ENCODE results near the gene BHLHA15. TPM values are rescaled to one million over a fixed set of nuclear protein-coding genes. Genes with fewer than 3 reads are reported as not detected.

Gene BHLHA15
- 0.12 TPM for polyA plus RNA-seq (2013, experiment 1 of 2)
- polyA plus RNA-seq (2013, experiment 2 of 2), result 0.08 TPM

DNA sequence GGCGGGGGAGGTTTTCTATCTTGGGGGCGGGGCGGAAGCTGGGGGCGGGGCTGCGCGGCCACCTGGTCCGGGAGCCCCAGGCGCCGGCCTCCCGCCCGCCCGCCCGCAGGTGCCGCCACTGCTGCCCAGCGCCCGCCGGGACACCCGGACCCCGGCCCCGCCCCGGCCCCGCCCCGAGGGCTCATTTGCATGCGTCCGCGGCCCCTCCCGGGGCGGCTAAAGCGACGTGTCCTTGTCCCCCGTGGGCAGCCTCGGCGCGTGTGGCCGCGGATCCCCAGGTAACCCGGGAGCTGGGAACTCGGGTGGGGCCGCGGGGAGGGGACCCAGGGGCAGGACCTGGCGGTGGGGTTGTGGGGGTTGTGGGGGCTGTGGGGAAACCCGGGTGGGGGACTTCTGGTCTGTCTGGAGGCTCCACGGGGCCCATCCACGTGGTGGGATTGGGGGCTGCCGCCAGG is at the start of gene BHLHA15:
Gene BHLHA15 (plus strand): TSS at position 219 of the 455 bp plus-strand sequence. CDS start 871 bp downstream, outside the sequence.
- Histone ChIP-seq H4K8ac (ENCODE audit: low read length) (peak within 1 kb of the TSS; percentile 3), H3K27ac (ENCODE audit: low read length, poor library complexity, severe bottlenecking) (no peak within 1 kb of the TSS), H3K9ac (ENCODE audit: low read length) (no peak within 1 kb of the TSS), H3K36me3 (ENCODE audit: control insufficient read depth in 1 of 2, insufficient read depth in 2 of 2, low read depth in 1 of 2, low read length in 2 of 2) (peaks cover 13 to 35% of the 10 kb centered on the region in 2 experiments), H3K27me3 (ENCODE audit: control insufficient read depth in 1 of 2, insufficient read depth in 1 of 2, low read length in 2 of 2) (peaks cover 0 to 5% of the 10 kb centered on the region in 2 experiments), H2BK12ac (ENCODE audit: low read length in 2 of 2) (peak within 1 kb of the TSS in 1 of 2 experiments; percentile 48), H3K23ac (ENCODE audit: low read length in 2 of 2) (peak within 1 kb of the TSS in 1 of 2 experiments; percentile 54), H3K4me2 (ENCODE audit: low read length, poor library complexity, severe bottlenecking) (peak within 1 kb of the TSS; percentile 91), H3K4me3 (ENCODE audit: insufficient read depth in 1 of 2, low read depth in 1 of 2, low read length in 2 of 2) (peak within 1 kb of the TSS; percentile 47 to 55), H3K79me1 (replicated peaks; ENCODE audit: low read length, poor library complexity, severe bottlenecking) (no peaks in the 10 kb centered on the region), H3K4me1 (ENCODE audit: control insufficient read depth, insufficient read depth, low read depth, low read length) (peaks cover 16% of the 10 kb centered on the region), H3K4ac (ENCODE audit: low read depth in 1 of 2, low read length in 2 of 2) (peak within 1 kb of the TSS in 1 of 2 experiments; percentile 28), H2AFZ (ENCODE audit: low read depth, low read length) (peak within 1 kb of the TSS; percentile 68), H2AK5ac (ENCODE audit: low read length, severe bottlenecking) (peak within 1 kb of the TSS; percentile 70), H3K18ac (ENCODE audit: low read depth in 1 of 2, low read length in 2 of 2) (peak within 1 kb of the TSS in 1 of 2 experiments; percentile 42), H2BK120ac (ENCODE audit: low read depth, low read length) (no peak within 1 kb of the TSS), H4K91ac (ENCODE audit: low read length) (no peak within 1 kb of the TSS), H2BK5ac (ENCODE audit: low read depth, low read length, poor library complexity, severe bottlenecking) (no peak within 1 kb of the TSS), H3K14ac (ENCODE audit: low read length in 2 of 2) (peak within 1 kb of the TSS in 1 of 2 experiments; percentile 75), H2BK15ac (ENCODE audit: low read depth, poor library complexity, severe bottlenecking) (no peak within 1 kb of the TSS), H3K9me3 (ENCODE audit: control insufficient read depth, low read length) (no peaks in the 10 kb centered on the region)
- 16% methylated on average over 18 of the region's 45 CpGs for WGBS
- DNase-seq, result no peak

DNA sequence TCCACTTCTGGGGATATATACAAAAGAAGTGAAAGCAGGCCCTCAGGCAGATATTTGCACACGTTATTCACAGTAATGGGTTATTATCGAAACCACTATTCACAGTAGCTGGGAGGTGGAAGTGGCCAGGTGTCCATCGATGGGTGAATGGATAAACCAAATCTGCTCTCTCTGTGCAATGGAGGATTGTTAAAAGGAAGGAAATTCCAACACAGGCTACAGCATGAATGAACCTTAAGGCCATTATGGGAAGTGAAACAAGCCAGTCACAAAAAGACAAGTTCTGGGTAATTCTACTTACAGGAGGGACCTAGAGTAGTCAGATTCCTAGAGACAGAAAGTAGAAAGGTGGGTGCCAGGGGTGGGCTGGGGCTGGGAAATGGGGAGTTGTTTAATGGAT is 48.5 kb upstream of the BHLHA15 start:
- Histone ChIP-seq H3K36me3 (ENCODE audit: control insufficient read depth in 1 of 2, insufficient read depth in 2 of 2, low read depth in 1 of 2, low read length in 2 of 2) (peaks cover 6 to 7% of the 10 kb centered on the region in 2 experiments), H3K9ac (ENCODE audit: low read length) (no peak overlapping the region), H2AFZ (ENCODE audit: low read depth, low read length) (no peak overlapping the region), H4K91ac (ENCODE audit: low read length) (no peak overlapping the region), H3K27me3 (ENCODE audit: control insufficient read depth in 1 of 2, insufficient read depth in 1 of 2, low read length in 2 of 2) (no peaks in the 10 kb centered on the region), H2AK5ac (ENCODE audit: low read length, severe bottlenecking) (no peak overlapping the region), H3K4ac (ENCODE audit: low read depth in 1 of 2, low read length in 2 of 2) (no peak overlapping the region), H3K18ac (ENCODE audit: low read depth in 1 of 2, low read length in 2 of 2) (no peak overlapping the region), H3K9me3 (ENCODE audit: control insufficient read depth, low read length) (no peaks in the 10 kb centered on the region), H3K14ac (ENCODE audit: low read length in 2 of 2) (no peak overlapping the region), H3K27ac (ENCODE audit: low read length, poor library complexity, severe bottlenecking) (no peak overlapping the region), H3K4me1 (ENCODE audit: control insufficient read depth, insufficient read depth, low read depth, low read length) (peaks cover 6% of the 10 kb centered on the region), H3K79me1 (replicated peaks; ENCODE audit: low read length, poor library complexity, severe bottlenecking) (peaks cover 31% of the 10 kb centered on the region), H3K23ac (ENCODE audit: low read length in 2 of 2) (no peak overlapping the region), H3K4me2 (ENCODE audit: low read length, poor library complexity, severe bottlenecking) (no peak overlapping the region), H2BK120ac (ENCODE audit: low read depth, low read length) (no peak overlapping the region), H3K4me3 (ENCODE audit: insufficient read depth in 1 of 2, low read depth in 1 of 2, low read length in 2 of 2) (no peak overlapping the region), H2BK12ac (ENCODE audit: low read length in 2 of 2) (no peak overlapping the region), H2BK5ac (ENCODE audit: low read depth, low read length, poor library complexity, severe bottlenecking) (no peak overlapping the region), H4K8ac (ENCODE audit: low read length) (no peak overlapping the region), H2BK15ac (ENCODE audit: low read depth, poor library complexity, severe bottlenecking) (no peak overlapping the region)
- DNase-seq, result no peak
- 97% methylated on average over 3 of the region's 3 CpGs for WGBS

DNA sequence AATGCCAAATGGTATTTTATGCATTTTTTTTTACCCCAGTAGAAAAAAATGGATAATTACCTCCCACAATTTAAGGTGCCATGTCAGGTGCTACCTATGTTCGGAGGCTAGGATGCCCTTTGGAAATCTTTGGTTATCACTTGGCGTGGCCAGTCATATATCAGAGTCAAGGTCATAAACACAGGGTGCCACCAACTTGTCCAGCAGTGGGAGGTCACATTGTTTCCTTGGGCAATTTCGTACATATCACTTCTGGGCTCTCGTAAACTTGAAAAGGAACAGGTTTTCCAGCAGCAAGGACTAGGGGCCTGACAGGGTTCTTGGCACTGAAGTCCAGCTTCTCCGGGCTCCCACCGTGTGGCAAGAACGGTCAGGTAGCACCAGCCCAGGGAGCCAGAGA is 48.0 kb upstream of the BHLHA15 start:
- Histone ChIP-seq H4K8ac (ENCODE audit: low read length) (no peak overlapping the region), H2BK15ac (ENCODE audit: low read depth, poor library complexity, severe bottlenecking) (no peak overlapping the region), H3K9ac (ENCODE audit: low read length) (no peak overlapping the region), H3K4me3 (ENCODE audit: insufficient read depth in 1 of 2, low read depth in 1 of 2, low read length in 2 of 2) (no peak overlapping the region), H3K23ac (ENCODE audit: low read length in 2 of 2) (no peak overlapping the region), H3K14ac (ENCODE audit: low read length in 2 of 2) (no peak overlapping the region), H3K27me3 (ENCODE audit: control insufficient read depth in 1 of 2, insufficient read depth in 1 of 2, low read length in 2 of 2) (no peaks in the 10 kb centered on the region), H3K79me1 (replicated peaks; ENCODE audit: low read length, poor library complexity, severe bottlenecking) (peaks cover 30% of the 10 kb centered on the region), H3K4me2 (ENCODE audit: low read length, poor library complexity, severe bottlenecking) (no peak overlapping the region), H3K18ac (ENCODE audit: low read depth in 1 of 2, low read length in 2 of 2) (no peak overlapping the region), H2AK5ac (ENCODE audit: low read length, severe bottlenecking) (no peak overlapping the region), H2BK120ac (ENCODE audit: low read depth, low read length) (no peak overlapping the region), H3K9me3 (ENCODE audit: control insufficient read depth, low read length) (no peaks in the 10 kb centered on the region), H2AFZ (ENCODE audit: low read depth, low read length) (no peak overlapping the region), H3K36me3 (ENCODE audit: control insufficient read depth in 1 of 2, insufficient read depth in 2 of 2, low read depth in 1 of 2, low read length in 2 of 2) (peaks cover 6 to 7% of the 10 kb centered on the region in 2 experiments), H2BK5ac (ENCODE audit: low read depth, low read length, poor library complexity, severe bottlenecking) (no peak overlapping the region), H3K27ac (ENCODE audit: low read length, poor library complexity, severe bottlenecking) (no peak overlapping the region), H4K91ac (ENCODE audit: low read length) (no peak overlapping the region), H2BK12ac (ENCODE audit: low read length in 2 of 2) (no peak overlapping the region), H3K4me1 (ENCODE audit: control insufficient read depth, insufficient read depth, low read depth, low read length) (peaks cover 6% of the 10 kb centered on the region), H3K4ac (ENCODE audit: low read depth in 1 of 2, low read length in 2 of 2) (no peak overlapping the region)
- no peak for DNase-seq
- WGBS, result 84% methylated on average over 7 of the region's 7 CpGs

DNA sequence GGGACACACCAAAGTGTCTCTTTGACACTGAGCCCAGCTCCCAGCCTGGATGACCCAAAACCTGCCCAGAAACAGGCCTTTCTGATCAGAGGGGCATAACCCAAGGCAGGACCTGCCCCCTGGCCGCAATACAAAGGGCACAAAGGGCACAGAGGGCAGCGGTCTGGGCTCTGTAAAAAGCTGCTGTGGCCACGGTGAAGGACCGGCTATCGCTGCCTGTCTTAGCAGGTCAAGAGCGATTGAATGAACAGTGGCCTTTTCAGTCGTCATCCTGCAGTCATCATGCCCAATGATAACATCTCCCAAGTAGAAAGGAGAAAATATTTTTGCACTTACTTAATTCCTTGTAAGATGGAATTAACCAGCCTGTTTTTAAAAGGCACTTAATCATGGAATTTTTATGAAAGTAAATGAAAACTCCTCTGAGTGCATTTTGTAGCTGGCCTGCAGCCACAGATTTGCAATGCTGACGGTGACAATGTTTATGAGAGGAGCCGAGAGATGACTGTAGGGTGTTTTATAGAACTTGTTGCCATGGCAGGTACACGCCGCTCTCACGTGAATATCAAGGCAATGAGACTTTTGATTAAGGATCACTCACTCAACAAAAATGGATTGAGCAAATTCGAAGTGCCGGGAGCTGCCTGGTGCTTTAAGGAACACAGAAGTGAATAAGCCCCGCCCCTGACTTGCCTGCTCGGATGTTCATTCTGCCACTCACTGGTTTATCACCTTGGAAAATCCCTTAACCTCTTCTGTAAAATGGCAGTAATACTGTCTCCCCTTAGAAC is 47.3 kb upstream of the BHLHA15 start:
- no peak overlapping the region for H4K8ac ChIP-seq (ENCODE audit: low read length)
- no peak overlapping the region for H3K14ac ChIP-seq (ENCODE audit: low read length in 2 of 2)
- H3K27ac ChIP-seq (ENCODE audit: low read length, poor library complexity, severe bottlenecking), result no peak overlapping the region
- peak; percentile 22 for DNase-seq
- H3K27me3 ChIP-seq (ENCODE audit: control insufficient read depth in 1 of 2, insufficient read depth in 1 of 2, low read length in 2 of 2), result no peaks in the 10 kb centered on the region
- no peak overlapping the region for H4K91ac ChIP-seq (ENCODE audit: low read length)
- no peak overlapping the region for H2BK15ac ChIP-seq (ENCODE audit: low read depth, poor library complexity, severe bottlenecking)
- H3K79me1 ChIP-seq (replicated peaks; ENCODE audit: low read length, poor library complexity, severe bottlenecking), result peaks cover 28% of the 10 kb centered on the region
- no peak overlapping the region for H2BK5ac ChIP-seq (ENCODE audit: low read depth, low read length, poor library complexity, severe bottlenecking)
- no peak overlapping the region for H2BK120ac ChIP-seq (ENCODE audit: low read depth, low read length)
- no peak overlapping the region for H2BK12ac ChIP-seq (ENCODE audit: low read length in 2 of 2)
- H3K4me1 ChIP-seq (ENCODE audit: control insufficient read depth, insufficient read depth, low read depth, low read length), result peaks cover 6% of the 10 kb centered on the region
- H3K18ac ChIP-seq (ENCODE audit: low read depth in 1 of 2, low read length in 2 of 2), result no peak overlapping the region
- no peak overlapping the region for H3K23ac ChIP-seq (ENCODE audit: low read length in 2 of 2)
- H3K4ac ChIP-seq (ENCODE audit: low read depth in 1 of 2, low read length in 2 of 2), result no peak overlapping the region
- H3K9ac ChIP-seq (ENCODE audit: low read length), result no peak overlapping the region
- no peak overlapping the region for H3K4me2 ChIP-seq (ENCODE audit: low read length, poor library complexity, severe bottlenecking)
- WGBS, result 85% methylated on average over 15 of the region's 16 CpGs
- no peaks in the 10 kb centered on the region for H3K9me3 ChIP-seq (ENCODE audit: control insufficient read depth, low read length)
- H2AFZ ChIP-seq (ENCODE audit: low read depth, low read length), result no peak overlapping the region
- H3K4me3 ChIP-seq (ENCODE audit: insufficient read depth in 1 of 2, low read depth in 1 of 2, low read length in 2 of 2), result no peak overlapping the region
- peaks cover 6 to 7% of the 10 kb centered on the region in 2 experiments for H3K36me3 ChIP-seq (ENCODE audit: control insufficient read depth in 1 of 2, insufficient read depth in 2 of 2, low read depth in 1 of 2, low read length in 2 of 2)
- no peak overlapping the region for H2AK5ac ChIP-seq (ENCODE audit: low read length, severe bottlenecking)

All from mesenchymal stem cell (in vitro differentiated cells and primary cell).